Coronary artery (tissue), 2 donors: ENCODE data around the gene TRIM40.

Experiments
- DNase-seq: peaks from one replicate; pipeline ENCODE4 v3.0.0-alpha.2; 2017; ENCODE audit warnings: low spot score
- H3K27ac ChIP-seq, 2 donors: fragments of 200-600 bp; sonication (generic); one replicate each; pipeline ENCODE4 v1.5.1; 2016 to 2019
- H3K4me3 ChIP-seq: fragments of 200-600 bp; sonication (generic); 2 replicates; pipeline ENCODE4 v1.5.1; 2016; ENCODE audit warnings: mild to moderate bottlenecking, moderate library complexity
- CTCF ChIP-seq: fragments of 200-600 bp; sonication (generic); IDR thresholded peaks from one replicate; pipeline ENCODE4 v1.5.1; 2019; ENCODE audit warnings: antibody characterized with exemption

Gene TRIM40

GRCh38 chr6:30143780-30144179 is 7.8 kb downstream of the TRIM40 start:
- no peak overlapping the region for H3K27ac ChIP-seq
- no peak for DNase-seq
- H3K4me3 ChIP-seq, result no peak overlapping the region
- no peak for TF ChIP-seq CTCF

GRCh38 chr6:30144811-30145210 is 8.9 kb downstream of the TRIM40 start:
- Histone ChIP-seq H3K27ac (no peak overlapping the region), H3K4me3 (no peak overlapping the region)
- no peak for DNase-seq
- no peak for TF ChIP-seq CTCF

- H3K4me3 ChIP-seq, result no peak overlapping the region
- no peak for DNase-seq
- TF ChIP-seq CTCF, result no peak
- no peak overlapping the region for H3K27ac ChIP-seq
These were observed 9.9 kb downstream of the TRIM40 start for GRCh38 chr6:30145818-30146217.

GRCh38 chr6:30147096-30147495 is 11.2 kb downstream of the TRIM40 start:
- TF ChIP-seq CTCF, result no peak
- no peak overlapping the region for H3K4me3 ChIP-seq
- no peak for DNase-seq
- H3K27ac ChIP-seq, result no peak overlapping the region

- no peak for DNase-seq
- no peak overlapping the region for H3K27ac ChIP-seq
- no peak overlapping the region for H3K4me3 ChIP-seq
- no peak for TF ChIP-seq CTCF
These were observed 13.3 kb downstream of the TRIM40 start for GRCh38 chr6:30149234-30149633.

- DNase-seq, result no peak
- Histone ChIP-seq H3K27ac (no peak overlapping the region), H3K4me3 (no peak overlapping the region)
- no peak for TF ChIP-seq CTCF
These were observed 14.1 kb downstream of the TRIM40 start for GRCh38 chr6:30149858-30150550.

GRCh38 chr6:30150671-30151395 is 14.9 kb downstream of the TRIM40 start:
- H3K4me3 ChIP-seq, result no peak overlapping the region
- no peak for TF ChIP-seq CTCF
- DNase-seq, result no peak
- no peak overlapping the region for H3K27ac ChIP-seq
